ENCODE data around the gene LNX1. TPM values are rescaled to one million over a fixed set of nuclear protein-coding genes. Genes with fewer than 3 reads are reported as not detected.

Gene LNX1
- total RNA-seq, 4 donors from 2014 or later = 11.9 to 66.5 (median 41.3) TPM

- no peak for TF ChIP-seq CTCF (IDR thresholded peaks at IDR 0.05; ENCODE audit: low read depth)
Measured at GRCh38 chr4:53616219-53616618, 24.9 kb upstream of the LNX1 start.

GRCh38 chr4:53614591-53614990 is 23.3 kb upstream of the LNX1 start:
- TF ChIP-seq CTCF (IDR thresholded peaks at IDR 0.05; ENCODE audit: low read depth) = no peak

GRCh38 chr4:53613428-53613827 is 22.1 kb upstream of the LNX1 start:
- TF ChIP-seq CTCF (IDR thresholded peaks at IDR 0.05; ENCODE audit: low read depth) = no peak

GRCh38 chr4:53608649-53609048 is 17.4 kb upstream of the LNX1 start:
- no peak for TF ChIP-seq CTCF (IDR thresholded peaks at IDR 0.05; ENCODE audit: low read depth)

GRCh38 chr4:53608242-53608641 is 17.0 kb upstream of the LNX1 start:
- TF ChIP-seq CTCF (IDR thresholded peaks at IDR 0.05; ENCODE audit: low read depth) = no peak

GRCh38 chr4:53605783-53606182 is 14.5 kb upstream of the LNX1 start:
- TF ChIP-seq CTCF (IDR thresholded peaks at IDR 0.05; ENCODE audit: low read depth) = no peak

GRCh38 chr4:53602390-53602789 is 11.1 kb upstream of the LNX1 start:
- no peak for TF ChIP-seq CTCF (IDR thresholded peaks at IDR 0.05; ENCODE audit: low read depth)
